ENCODE data around the gene KLHL21.

- TF ChIP-seq CTCF (IDR thresholded peaks at IDR 0.05; ENCODE audit: insufficient read depth, low read length, poor library complexity, severe bottlenecking) (no peak), EZH2phosphoT487 (conservative IDR thresholded peaks at IDR 0.05; ENCODE audit: low read length) (no peak)
These were observed 19.9 kb upstream of the KLHL21 start for GRCh38 chr1:6622396-6623152.
